Measurements from ENCODE around the gene LTB4R2. TPM values are rescaled to one million over a fixed set of nuclear protein-coding genes. Genes with fewer than 3 reads are reported as not detected.

LTB4R2 gene
- total RNA-seq, 1 experiment from 2014 or later = 15.0 TPM

DNA sequence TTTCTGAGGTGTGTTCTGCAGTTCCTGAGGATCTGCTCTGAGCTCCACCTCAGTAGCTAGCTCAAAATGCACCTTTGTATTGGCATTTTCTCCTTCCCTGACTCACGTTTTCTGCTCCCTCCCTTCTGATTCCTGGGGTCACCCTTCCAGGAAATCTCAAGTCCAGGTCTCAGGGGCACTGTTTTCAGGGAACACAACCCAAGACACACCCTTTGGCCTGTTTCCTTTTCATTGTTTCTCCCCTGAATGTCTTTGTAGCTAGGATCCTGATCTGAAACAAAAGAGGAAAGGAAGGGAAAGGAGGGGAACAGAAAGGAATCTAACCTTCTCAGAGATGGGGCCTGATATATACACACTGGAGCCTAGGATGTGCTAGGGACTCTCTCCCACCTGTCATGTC lies 37.2 kb downstream of the LTB4R2 start:
- intact Hi-C loops (cut with micrococcal nuclease; ENCODE audit: unreplicated experiment) = no loop called here
- Histone ChIP-seq H3K36me3 (ENCODE audit: low read depth) (no peaks in the 10 kb centered on the region), H2AFZ (no peak overlapping the region), H3K4me3 (no peak overlapping the region), H3K4me2 (no peak overlapping the region), H3K27me3 (ENCODE audit: insufficient read depth, low read depth) (no peaks in the 10 kb centered on the region), H3K27ac (no peak overlapping the region), H3K79me2 (ENCODE audit: low read depth) (no peaks in the 10 kb centered on the region), H3K9me3 (ENCODE audit: insufficient read depth, low read depth) (no peaks in the 10 kb centered on the region), H3F3A (ENCODE audit: insufficient read depth, low read depth) (no peaks in the 10 kb centered on the region), H4K20me1 (ENCODE audit: insufficient read depth) (no peaks in the 10 kb centered on the region), H3K9me2 (ENCODE audit: insufficient read depth) (no peaks in the 10 kb centered on the region), H3K4me1 (replicated peaks; ENCODE audit: insufficient read depth) (no peaks in the 10 kb centered on the region)
- ChIA-PET CTCF (interaction anchor here (1.1 kb wide), 1 partner anchor 84 kb away, joined by 5 read pairs; no protein-coding TSS in a partner anchor), POLR2A (ENCODE audit: unreplicated experiment) (interaction anchor here (0.6 kb wide), 1 partner anchor 33 kb away, joined by 3 read pairs; no protein-coding TSS in a partner anchor)
- DNase-seq = no peak
- BruUV-seq (replicated peaks) = no TSS peak
- TF ChIP-seq EZH2 (IDR thresholded peaks at IDR 0.05; ENCODE audit: low read depth) (no peak), CTCF (conservative IDR thresholded peaks at IDR 0.05) (no peak)

GRCh38 chr14:24348186-24348585 lies 38.2 kb downstream of the LTB4R2 start:
- Histone ChIP-seq H3K79me2 (ENCODE audit: low read depth) (no peaks in the 10 kb centered on the region), H2AFZ (no peak overlapping the region), H3K9me3 (ENCODE audit: insufficient read depth, low read depth) (no peaks in the 10 kb centered on the region), H3K27me3 (ENCODE audit: insufficient read depth, low read depth) (no peaks in the 10 kb centered on the region), H3K4me2 (no peak overlapping the region), H3K27ac (no peak overlapping the region), H3F3A (ENCODE audit: insufficient read depth, low read depth) (no peaks in the 10 kb centered on the region), H3K4me1 (replicated peaks; ENCODE audit: insufficient read depth) (no peaks in the 10 kb centered on the region), H3K4me3 (no peak overlapping the region), H4K20me1 (ENCODE audit: insufficient read depth) (no peaks in the 10 kb centered on the region), H3K36me3 (ENCODE audit: low read depth) (no peaks in the 10 kb centered on the region), H3K9me2 (ENCODE audit: insufficient read depth) (no peaks in the 10 kb centered on the region)
- ChIA-PET POLR2A (ENCODE audit: unreplicated experiment) (interaction anchor here (0.6 to 0.7 kb wide), 2 partner anchors 8 to 18 kb away, joined by 3 to 9 read pairs; no protein-coding TSS in a partner anchor), CTCF (interaction anchor here (0.6 kb wide), 1 partner anchor 258 kb away, joined by 4 read pairs; no protein-coding TSS in a partner anchor)
- no peak for DNase-seq
- no peak for TF ChIP-seq EZH2 (IDR thresholded peaks at IDR 0.05; ENCODE audit: low read depth)
- intact Hi-C loops (cut with micrococcal nuclease; ENCODE audit: unreplicated experiment) = no loop called here
- BruUV-seq (replicated peaks) = no TSS peak

- H3F3A ChIP-seq (ENCODE audit: insufficient read depth, low read depth) = no peaks in the 10 kb centered on the region
- no TSS peak for BruUV-seq (replicated peaks)
- no peaks in the 10 kb centered on the region for H3K27me3 ChIP-seq (ENCODE audit: insufficient read depth, low read depth)
- no peaks in the 10 kb centered on the region for H3K79me2 ChIP-seq (ENCODE audit: low read depth)
- no peak for DNase-seq
- no peak overlapping the region for H3K4me2 ChIP-seq
- ChIA-PET POLR2A (ENCODE audit: unreplicated experiment) (no interaction called here), CTCF (interaction anchor here (0.7 kb wide), 1 partner anchor 82 kb away, joined by 3 read pairs; no protein-coding TSS in a partner anchor)
- H2AFZ ChIP-seq = no peak overlapping the region
- H4K20me1 ChIP-seq (ENCODE audit: insufficient read depth) = no peaks in the 10 kb centered on the region
- H3K27ac ChIP-seq = no peak overlapping the region
- no peak for TF ChIP-seq EZH2 (IDR thresholded peaks at IDR 0.05; ENCODE audit: low read depth)
- no peak for TF ChIP-seq CTCF (conservative IDR thresholded peaks at IDR 0.05)
- H3K9me2 ChIP-seq (ENCODE audit: insufficient read depth) = no peaks in the 10 kb centered on the region
- peaks cover 12% of the 10 kb centered on the region; the same call in 1 of the 2 replicates for H3K4me1 ChIP-seq (replicated peaks; ENCODE audit: insufficient read depth)
- H3K9me3 ChIP-seq (ENCODE audit: insufficient read depth, low read depth) = no peaks in the 10 kb centered on the region
- no peaks in the 10 kb centered on the region for H3K36me3 ChIP-seq (ENCODE audit: low read depth)
- intact Hi-C loops (cut with micrococcal nuclease; ENCODE audit: unreplicated experiment) = no loop called here
- H3K4me3 ChIP-seq = no peak overlapping the region
These were observed 39.8 kb downstream of the LTB4R2 start for GRCh38 chr14:24349742-24350141.

DNA sequence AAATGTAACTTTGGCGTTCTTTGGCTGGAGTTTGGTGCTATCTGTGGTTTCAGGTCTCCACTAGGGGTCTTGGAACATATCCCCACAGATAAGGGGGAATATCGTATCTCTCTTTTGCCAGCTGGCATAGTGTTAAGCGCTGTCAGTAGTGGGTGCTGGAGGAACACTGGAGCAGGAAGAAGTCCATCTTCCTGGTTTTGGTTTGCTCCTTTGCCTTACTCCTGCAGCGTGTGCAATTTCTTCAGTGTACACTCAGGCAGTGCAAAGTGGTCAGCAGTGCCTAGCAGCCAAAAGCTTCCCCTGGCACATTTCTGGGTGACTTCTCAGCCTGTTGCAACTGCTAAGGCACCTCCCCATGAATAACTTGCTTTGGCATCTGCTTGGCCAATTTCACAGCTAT lies 41.6 kb downstream of the LTB4R2 start:
- Histone ChIP-seq H2AFZ (no peak overlapping the region), H3K4me1 (replicated peaks; ENCODE audit: insufficient read depth) (peaks cover 18% of the 10 kb centered on the region; the same call in 1 of the 2 replicates), H3K27ac (no peak overlapping the region), H3K9me3 (ENCODE audit: insufficient read depth, low read depth) (no peaks in the 10 kb centered on the region), H3K9me2 (ENCODE audit: insufficient read depth) (no peaks in the 10 kb centered on the region), H3K79me2 (ENCODE audit: low read depth) (no peaks in the 10 kb centered on the region), H3K4me3 (no peak overlapping the region), H3K4me2 (no peak overlapping the region), H3K27me3 (ENCODE audit: insufficient read depth, low read depth) (no peaks in the 10 kb centered on the region), H4K20me1 (ENCODE audit: insufficient read depth) (no peaks in the 10 kb centered on the region), H3F3A (ENCODE audit: insufficient read depth, low read depth) (no peaks in the 10 kb centered on the region), H3K36me3 (ENCODE audit: low read depth) (no peaks in the 10 kb centered on the region)
- DNase-seq = peak in 1 of 2 experiments; percentile 45
- ChIA-PET CTCF (no interaction called here), POLR2A (ENCODE audit: unreplicated experiment) (no interaction called here)
- no TSS peak for BruUV-seq (replicated peaks)
- intact Hi-C loops (cut with micrococcal nuclease; ENCODE audit: unreplicated experiment) = no loop called here
- no peak for TF ChIP-seq EZH2 (IDR thresholded peaks at IDR 0.05; ENCODE audit: low read depth)

All from PC-9 (cell line).